ENCODE results near the gene TRAM2. TPM values are rescaled to one million over a fixed set of nuclear protein-coding genes. Genes with fewer than 3 reads are reported as not detected.

TRAM2 gene
- total RNA-seq, 2 donors from 2014 or later = 16.9 to 20.5 TPM

GRCh38 chr6:52575502-52575892, 1.4 kb downstream of the TRAM2 start:
- Histone ChIP-seq H3K9ac (ENCODE audit: extremely low read depth, low read length, poor library complexity, severe bottlenecking) (no peak overlapping the region), H3K4me1 (ENCODE audit: control insufficient read depth, insufficient read depth, low read length) (peaks cover 15% of the 10 kb centered on the region), H3K36me3 (ENCODE audit: control insufficient read depth, insufficient read depth, low read length) (no peaks in the 10 kb centered on the region), H3K27ac (ENCODE audit: low read depth, low read length) (no peak overlapping the region), H3K27me3 (ENCODE audit: control insufficient read depth, insufficient read depth, low read length, poor library complexity, severe bottlenecking) (no peaks in the 10 kb centered on the region), H3K4me3 (ENCODE audit: low read length) (peak overlapping the region; percentile 84), H3K9me3 (ENCODE audit: control insufficient read depth, low read length) (peaks cover 14% of the 10 kb centered on the region)
- Mint-ChIP-seq H3K27me3 (ENCODE audit: insufficient read depth) (no peaks in the 10 kb centered on the region), H3K9me3 (no peaks in the 10 kb centered on the region), H3K27ac (no peak overlapping the region), H3K36me3 (ENCODE audit: low read depth) (peaks cover under 1% of the 10 kb centered on the region), H3K4me3 (peak overlapping the region; percentile 75), H3K4me1 (peaks cover 52% of the 10 kb centered on the region)
- 73 to 74% methylated on average over 6 to 10 of the region's 10 CpGs for WGBS, 2 experiments (ENCODE audit: insufficient coverage in 1 of 2, insufficient read length in 1 of 2)
- peak; percentile 60 for DNase-seq
- TF ChIP-seq CTCF (conservative IDR thresholded peaks at IDR 0.05) = no peak

GRCh38 chr6:52574709-52575501, 2.0 kb downstream of the TRAM2 start:
- no peak for DNase-seq
- Histone ChIP-seq H3K9ac (ENCODE audit: extremely low read depth, low read length, poor library complexity, severe bottlenecking) (no peak overlapping the region), H3K9me3 (ENCODE audit: control insufficient read depth, low read length) (peaks cover 14% of the 10 kb centered on the region), H3K27me3 (ENCODE audit: control insufficient read depth, insufficient read depth, low read length, poor library complexity, severe bottlenecking) (no peaks in the 10 kb centered on the region), H3K36me3 (ENCODE audit: control insufficient read depth, insufficient read depth, low read length) (no peaks in the 10 kb centered on the region), H3K4me3 (ENCODE audit: low read length) (peak overlapping the region; percentile 84), H3K4me1 (ENCODE audit: control insufficient read depth, insufficient read depth, low read length) (peaks cover 17% of the 10 kb centered on the region), H3K27ac (ENCODE audit: low read depth, low read length) (no peak overlapping the region)
- Mint-ChIP-seq H3K27me3 (ENCODE audit: insufficient read depth) (no peaks in the 10 kb centered on the region), H3K36me3 (ENCODE audit: low read depth) (no peaks in the 10 kb centered on the region), H3K4me3 (peak overlapping the region; percentile 75), H3K4me1 (peaks cover 58% of the 10 kb centered on the region), H3K9me3 (no peaks in the 10 kb centered on the region), H3K27ac (no peak overlapping the region)
- 72 to 75% methylated on average over 6 to 13 of the region's 13 CpGs for WGBS, 2 experiments (ENCODE audit: insufficient coverage in 1 of 2, insufficient read length in 1 of 2)
- no peak for TF ChIP-seq CTCF (conservative IDR thresholded peaks at IDR 0.05)

- H3K27ac Mint-ChIP-seq = peak overlapping the region; percentile 50
- H3K4me3 ChIP-seq (ENCODE audit: low read length) = no peak overlapping the region
- no peaks in the 10 kb centered on the region for H3K27me3 ChIP-seq (ENCODE audit: control insufficient read depth, insufficient read depth, low read length, poor library complexity, severe bottlenecking)
- H3K4me3 Mint-ChIP-seq = no peak overlapping the region
- H3K27ac ChIP-seq (ENCODE audit: low read depth, low read length) = peak overlapping the region; percentile 49
- H3K4me1 Mint-ChIP-seq = peaks cover 64% of the 10 kb centered on the region
- no peak for TF ChIP-seq CTCF (conservative IDR thresholded peaks at IDR 0.05)
- H3K36me3 Mint-ChIP-seq (ENCODE audit: low read depth) = no peaks in the 10 kb centered on the region
- H3K9me3 ChIP-seq (ENCODE audit: control insufficient read depth, low read length) = no peaks in the 10 kb centered on the region
- 0 to 35% methylated on average over 1 to 2 of the region's 2 CpGs for WGBS, 2 experiments (ENCODE audit: insufficient coverage in 1 of 2, insufficient read length in 1 of 2)
- peak; percentile 62 for DNase-seq
- no peak overlapping the region for H3K9ac ChIP-seq (ENCODE audit: extremely low read depth, low read length, poor library complexity, severe bottlenecking)
- no peaks in the 10 kb centered on the region for H3K36me3 ChIP-seq (ENCODE audit: control insufficient read depth, insufficient read depth, low read length)
- H3K4me1 ChIP-seq (ENCODE audit: control insufficient read depth, insufficient read depth, low read length) = peaks cover 20% of the 10 kb centered on the region
- H3K9me3 Mint-ChIP-seq = no peaks in the 10 kb centered on the region
- no peaks in the 10 kb centered on the region for H3K27me3 Mint-ChIP-seq (ENCODE audit: insufficient read depth)
Observed at GRCh38 chr6:52573295-52573694, 3.6 kb downstream of the TRAM2 start.
